Sigmoid colon (tissue), 7 donors: ENCODE measurements around the gene NFIA. TPM values are rescaled to one million over a fixed set of nuclear protein-coding genes. Genes with fewer than 3 reads are reported as not detected.
"Not testable (repeated sequence)": the region's sequence is repeated elsewhere in the genome, so short reads cannot be mapped to it uniquely, and the experiment has no call there.

Source experiments
- DNase-seq: peaks from one replicate; pipeline ENCODE4 v3.0.0-alpha.2; 2019
- H3K27ac ChIP-seq, 4 donors: fragments of 200-600 bp; sonication (generic); one replicate each; pipeline ENCODE4 v1.5.1; 2016 to 2019; ENCODE audit warnings: mild to moderate bottlenecking in 1 of 4
- H3K27me3 ChIP-seq, 3 donors: fragments of 200-600 bp; sonication (generic); one replicate each; pipeline ENCODE4 v1.5.1; 2019; ENCODE audit warnings: mild to moderate bottlenecking in 1 of 3
- H3K36me3 ChIP-seq, 4 donors: fragments of 200-600 bp; sonication (generic); one replicate each; pipeline ENCODE4 v1.5.1; 2016 to 2019
- H3K4me1 ChIP-seq, 4 donors: fragments of 200-600 bp; sonication (generic); one replicate each; pipeline ENCODE4 v1.5.1; 2017 to 2019
- H3K4me3 ChIP-seq, 4 donors: fragments of 200-600 bp; sonication (generic); one replicate each; pipeline ENCODE4 v1.5.1; 2017 to 2019; ENCODE audit warnings: mild to moderate bottlenecking in 2 of 4, moderate library complexity in 1 of 4
- H3K9me3 ChIP-seq, 4 donors: fragments of 200-600 bp in 3 of 4; sonication (generic) in 3 of 4; one replicate each; pipeline versions ENCODE4 v1.5.1 to v1.6.1; 2013 to 2019
- EP300 ChIP-seq, 4 donors: sonication (generic); formaldehyde crosslinking; IDR thresholded peaks; one replicate each; pipeline ENCODE4 v1.6.1; 2017; ENCODE audit warnings: antibody characterized with exemption in 4 of 4
- POLR2A ChIP-seq, 2 donors: fragments of 450-650 bp; IDR thresholded peaks; one replicate each; pipeline ENCODE4 v1.6.1; 2016; ENCODE audit warnings: antibody characterized with exemption in 2 of 2, mild to moderate bottlenecking in 2 of 2, moderate library complexity in 2 of 2
- POLR2AphosphoS5 ChIP-seq, 4 donors: sonication (generic); formaldehyde crosslinking; IDR thresholded peaks; one replicate each; pipeline ENCODE4 v1.6.1; 2017; ENCODE audit warnings: antibody characterized with exemption in 4 of 4
- WGBS, 2 donors: extraction: QIAGEN DNeasy Blood & Tissue Kit; methylation state at CpG; one replicate each; pipeline ENCODE4 v1.1.7; 2013; 5-methylcytosine and 5-hydroxymethylcytosine counted together
- intact Hi-C: fragments of 100-400 bp; cut with DNase I; formaldehyde crosslinking; loops from one replicate; pipeline ENCODE4 v1.15.1; 2023
- polyA plus RNA-seq, 3 donors: library from polyadenylated mRNA; stranded (reverse); fragments of 200-250 nt; gene quantifications; one replicate each; pipeline ENCODE4 v1.2.3, GENCODE V29; 2013
- total RNA-seq, 4 donors: library from RNA; depleted of rRNA; stranded (reverse); fragments of >200 nt; gene quantifications; one replicate each; pipeline ENCODE4 v1.1.0, GENCODE V29; 2016
- TF ChIP-seq, protein P1 (sequence below), 4 experiments: fragments of 450-650 bp in 3 of 4; fragments of 200-600 bp in 1 of 4; IDR thresholded peaks; one replicate each; pipeline ENCODE4 v1.5.1; 2016 to 2019; ENCODE audit warnings: antibody characterized with exemption in 4 of 4, mild to moderate bottlenecking in 3 of 4, moderate library complexity in 2 of 4
- donor health status: healthy with polysubstance abuse.
- donor health status: Bipolar disorder and iron deficiency.
- donor health status: healthy.

NFIA gene
- total and polyA plus RNA-seq, 7 donors = 2.3 to 154 (median 79.7) TPM

DNA sequence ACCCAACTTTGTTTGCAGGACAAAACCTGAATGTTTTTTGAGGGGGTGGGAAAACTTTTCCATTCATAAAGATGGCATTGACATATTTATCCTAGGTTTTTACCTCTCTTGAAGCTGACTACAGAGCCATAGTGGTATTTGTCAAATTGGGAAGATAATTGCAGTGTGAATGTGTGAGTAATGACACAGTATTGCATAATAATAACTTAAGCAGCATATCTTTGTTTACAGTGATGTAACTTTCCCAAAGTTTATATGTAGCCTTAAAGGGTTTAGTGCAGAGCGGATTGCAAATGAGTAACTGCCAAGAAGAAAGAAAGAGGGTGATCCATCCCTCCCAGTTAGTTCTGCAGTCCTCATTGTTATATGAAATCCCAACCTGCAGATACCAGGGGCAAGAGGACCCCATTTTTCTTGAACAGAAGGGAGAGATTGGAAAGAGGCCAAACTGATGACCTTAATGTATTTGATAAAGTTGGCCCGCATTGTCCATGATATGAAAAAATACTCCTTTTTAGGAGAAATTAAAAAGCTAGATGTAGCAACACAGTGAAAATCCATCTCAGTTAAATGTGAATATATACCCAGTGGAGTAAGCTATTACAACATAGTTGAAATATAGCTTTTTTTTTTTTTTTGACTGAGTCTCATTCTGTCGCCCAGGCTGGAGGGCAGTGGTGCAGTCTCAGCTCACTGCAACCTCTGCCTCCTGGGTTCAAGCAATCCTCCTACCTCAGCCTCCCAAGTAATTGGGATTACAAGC lies 23.7 kb upstream of the NFIA start:
- peak overlapping the region in 3 of 4 donors; percentile 97 to 99 (median 98) for H3K27ac ChIP-seq
- DNase-seq = no peak
- H3K9me3 ChIP-seq = no peaks in the 10 kb centered on the region
- intact Hi-C loops = loop anchor here (5.0 to 10.0 kb wide), 2 partner anchors 126 to 339 kb away; no protein-coding TSS in a partner anchor
- TF ChIP-seq POLR2A (IDR thresholded peaks at IDR 0.05) = no peak
- peak in 1 of 4 donors; percentile 37 for TF ChIP-seq POLR2AphosphoS5 (IDR thresholded peaks at IDR 0.05)
- TF ChIP-seq EP300 (IDR thresholded peaks at IDR 0.05) = no peak
- TF ChIP-seq, protein P1, sequence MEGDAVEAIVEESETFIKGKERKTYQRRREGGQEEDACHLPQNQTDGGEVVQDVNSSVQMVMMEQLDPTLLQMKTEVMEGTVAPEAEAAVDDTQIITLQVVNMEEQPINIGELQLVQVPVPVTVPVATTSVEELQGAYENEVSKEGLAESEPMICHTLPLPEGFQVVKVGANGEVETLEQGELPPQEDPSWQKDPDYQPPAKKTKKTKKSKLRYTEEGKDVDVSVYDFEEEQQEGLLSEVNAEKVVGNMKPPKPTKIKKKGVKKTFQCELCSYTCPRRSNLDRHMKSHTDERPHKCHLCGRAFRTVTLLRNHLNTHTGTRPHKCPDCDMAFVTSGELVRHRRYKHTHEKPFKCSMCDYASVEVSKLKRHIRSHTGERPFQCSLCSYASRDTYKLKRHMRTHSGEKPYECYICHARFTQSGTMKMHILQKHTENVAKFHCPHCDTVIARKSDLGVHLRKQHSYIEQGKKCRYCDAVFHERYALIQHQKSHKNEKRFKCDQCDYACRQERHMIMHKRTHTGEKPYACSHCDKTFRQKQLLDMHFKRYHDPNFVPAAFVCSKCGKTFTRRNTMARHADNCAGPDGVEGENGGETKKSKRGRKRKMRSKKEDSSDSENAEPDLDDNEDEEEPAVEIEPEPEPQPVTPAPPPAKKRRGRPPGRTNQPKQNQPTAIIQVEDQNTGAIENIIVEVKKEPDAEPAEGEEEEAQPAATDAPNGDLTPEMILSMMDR (IDR thresholded peaks at IDR 0.05) = no peak
- 87% methylated on average over 3 of the region's 3 CpGs for WGBS, 2 donors
- H3K4me3 ChIP-seq = no peak overlapping the region
- no peaks in the 10 kb centered on the region for H3K36me3 ChIP-seq
- H3K27me3 ChIP-seq = no peaks in the 10 kb centered on the region
- peaks cover 0 to 42% (median 35%) of the 10 kb centered on the region in 4 donors for H3K4me1 ChIP-seq

DNA sequence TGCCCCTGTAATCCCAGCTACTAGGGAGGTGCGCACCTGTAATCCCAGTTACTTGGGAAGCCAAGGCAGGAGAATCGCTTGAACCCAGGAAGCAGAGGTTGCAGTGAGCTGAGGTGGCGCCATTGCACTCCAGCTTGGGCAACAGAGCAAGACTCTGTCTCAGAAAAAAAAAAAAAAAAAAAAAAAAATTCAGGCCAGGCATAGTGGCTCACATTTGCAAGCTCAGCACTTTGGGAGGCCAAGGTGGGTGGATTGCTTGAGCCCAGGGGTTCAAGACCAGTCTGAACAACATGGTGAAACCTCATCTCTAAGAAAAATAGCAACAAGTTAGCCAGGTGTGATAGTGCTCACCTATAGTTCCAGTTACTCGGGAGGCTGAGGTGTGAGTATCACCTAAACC lies 20.8 kb upstream of the NFIA start:
- 95% methylated on average over 4 of the region's 4 CpGs for WGBS, 2 donors
- H3K9me3 ChIP-seq, DNase-seq, H3K4me3 ChIP-seq, H3K36me3 ChIP-seq, H3K27ac ChIP-seq, intact Hi-C loops, H3K27me3 ChIP-seq: not testable (repeated sequence)
- peaks cover 0 to 12% (median 7%) of the 10 kb centered on the region in 4 donors for H3K4me1 ChIP-seq

DNA sequence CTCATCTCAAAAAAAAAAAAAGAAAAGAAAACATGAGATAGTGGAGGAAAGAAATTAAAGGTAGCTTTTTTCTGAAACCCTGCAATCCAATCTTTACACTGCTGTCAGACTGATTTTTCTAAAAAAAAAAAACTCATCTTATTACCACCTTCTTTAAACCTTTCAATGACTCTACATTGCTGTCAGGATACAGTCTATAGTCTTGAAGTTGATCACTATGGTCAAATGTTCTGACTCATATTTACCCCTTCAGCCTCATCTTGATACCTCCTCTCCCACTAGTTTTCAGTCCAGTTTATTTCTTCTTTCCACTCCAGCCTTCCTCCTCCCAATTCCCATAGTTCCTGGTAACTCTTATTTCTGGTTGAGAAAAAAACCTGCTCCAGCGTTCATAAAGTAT lies 17.7 kb upstream of the NFIA start:
- WGBS, 2 donors = 84 to 89% methylated on average over 1 of the region's 1 CpG
- intact Hi-C loops = no loop called here
- Histone ChIP-seq H3K9me3 (no peaks in the 10 kb centered on the region), H3K27me3 (no peaks in the 10 kb centered on the region), H3K27ac (no peak overlapping the region), H3K36me3 (no peaks in the 10 kb centered on the region), H3K4me3 (no peak overlapping the region), H3K4me1 (peaks cover 0 to 7% (median 2%) of the 10 kb centered on the region in 4 donors)
- DNase-seq = no peak
- no peak for TF ChIP-seq POLR2A (IDR thresholded peaks at IDR 0.05)
- TF ChIP-seq, protein P1 (IDR thresholded peaks at IDR 0.05) = no peak
- TF ChIP-seq EP300 (IDR thresholded peaks at IDR 0.05) = no peak
- TF ChIP-seq POLR2AphosphoS5 (IDR thresholded peaks at IDR 0.05) = no peak

DNA sequence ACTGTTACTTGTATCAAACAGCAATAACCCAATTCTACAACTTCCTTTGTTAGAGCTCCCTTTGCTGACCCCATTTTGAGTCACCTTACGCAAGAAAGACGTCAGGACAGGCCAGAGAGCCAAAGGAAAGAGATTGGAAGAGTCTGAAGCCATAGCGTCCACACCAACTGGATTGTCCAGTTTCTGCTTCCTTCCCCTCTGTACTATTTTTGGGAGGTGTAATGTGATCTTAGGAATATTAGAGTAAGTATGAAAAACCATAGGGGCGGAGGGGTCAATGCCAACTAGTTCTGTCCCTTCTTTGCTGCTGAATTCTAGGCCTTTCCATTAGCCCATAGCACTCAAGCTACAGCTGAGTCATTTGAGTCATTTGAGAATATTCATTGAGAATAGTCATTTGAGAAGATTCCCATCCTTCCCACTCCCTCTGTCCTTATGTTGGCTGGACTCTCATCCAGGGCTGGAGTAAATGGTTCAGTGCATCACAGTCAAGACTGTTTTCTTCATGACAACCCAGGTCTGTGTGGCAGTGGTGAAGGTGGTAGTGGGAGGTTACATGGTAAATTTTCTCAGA lies 14.8 kb upstream of the NFIA start:
- TF ChIP-seq, protein P1 (IDR thresholded peaks at IDR 0.05) = no peak
- TF ChIP-seq EP300 (IDR thresholded peaks at IDR 0.05) (no peak), POLR2AphosphoS5 (IDR thresholded peaks at IDR 0.05) (no peak), POLR2A (IDR thresholded peaks at IDR 0.05) (no peak)
- no peaks in the 10 kb centered on the region for H3K9me3 ChIP-seq
- 92 to 95% methylated on average over 4 of the region's 4 CpGs for WGBS, 2 donors
- H3K4me1 ChIP-seq = peaks cover 0 to 7% (median 2%) of the 10 kb centered on the region in 4 donors
- no peak overlapping the region for H3K4me3 ChIP-seq
- no peaks in the 10 kb centered on the region for H3K36me3 ChIP-seq
- no peak overlapping the region for H3K27ac ChIP-seq
- DNase-seq = no peak
- intact Hi-C loops = no loop called here
- H3K27me3 ChIP-seq = no peaks in the 10 kb centered on the region

DNA sequence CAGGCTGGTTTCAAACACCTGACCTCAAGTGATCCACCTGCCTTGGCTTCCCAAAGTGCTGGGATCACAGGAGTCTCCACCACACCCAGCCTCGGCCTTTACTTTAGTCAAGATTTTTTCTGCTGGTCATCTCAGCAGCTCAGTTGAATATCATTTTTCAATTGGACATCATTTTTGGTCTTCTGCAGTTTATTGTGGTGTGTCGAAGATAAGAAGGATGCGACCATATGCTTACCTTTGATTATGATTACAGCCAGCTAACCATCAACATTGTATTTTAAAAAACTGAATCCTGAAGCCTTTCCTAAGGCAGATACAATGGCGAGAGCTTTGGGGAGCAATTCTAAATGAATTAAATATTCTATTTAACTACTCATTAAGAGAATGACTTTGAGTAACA lies 12.3 kb upstream of the NFIA start:
- Histone ChIP-seq H3K9me3 (no peaks in the 10 kb centered on the region), H3K27me3 (no peaks in the 10 kb centered on the region), H3K36me3 (no peaks in the 10 kb centered on the region), H3K4me3 (no peak overlapping the region), H3K4me1 (peaks cover 0 to 7% (median 2%) of the 10 kb centered on the region in 4 donors), H3K27ac (peak overlapping the region in 1 of 4 donors; percentile 70)
- whole genome bisulfite sequencing, 2 donors = 97 to 98% methylated on average over 4 of the region's 4 CpGs
- no peak for DNase-seq
- intact Hi-C loops = loop anchor here (10.0 kb wide), 1 partner anchor 655 kb away; the partner anchor contains the start of gene TM2D1
- TF ChIP-seq POLR2A (IDR thresholded peaks at IDR 0.05) (no peak), EP300 (IDR thresholded peaks at IDR 0.05) (no peak), POLR2AphosphoS5 (IDR thresholded peaks at IDR 0.05) (no peak)
- TF ChIP-seq, protein P1 (IDR thresholded peaks at IDR 0.05) = no peak
